Measurements from ENCODE around the gene TRAPPC1.

The TRAPPC1 gene

DNA sequence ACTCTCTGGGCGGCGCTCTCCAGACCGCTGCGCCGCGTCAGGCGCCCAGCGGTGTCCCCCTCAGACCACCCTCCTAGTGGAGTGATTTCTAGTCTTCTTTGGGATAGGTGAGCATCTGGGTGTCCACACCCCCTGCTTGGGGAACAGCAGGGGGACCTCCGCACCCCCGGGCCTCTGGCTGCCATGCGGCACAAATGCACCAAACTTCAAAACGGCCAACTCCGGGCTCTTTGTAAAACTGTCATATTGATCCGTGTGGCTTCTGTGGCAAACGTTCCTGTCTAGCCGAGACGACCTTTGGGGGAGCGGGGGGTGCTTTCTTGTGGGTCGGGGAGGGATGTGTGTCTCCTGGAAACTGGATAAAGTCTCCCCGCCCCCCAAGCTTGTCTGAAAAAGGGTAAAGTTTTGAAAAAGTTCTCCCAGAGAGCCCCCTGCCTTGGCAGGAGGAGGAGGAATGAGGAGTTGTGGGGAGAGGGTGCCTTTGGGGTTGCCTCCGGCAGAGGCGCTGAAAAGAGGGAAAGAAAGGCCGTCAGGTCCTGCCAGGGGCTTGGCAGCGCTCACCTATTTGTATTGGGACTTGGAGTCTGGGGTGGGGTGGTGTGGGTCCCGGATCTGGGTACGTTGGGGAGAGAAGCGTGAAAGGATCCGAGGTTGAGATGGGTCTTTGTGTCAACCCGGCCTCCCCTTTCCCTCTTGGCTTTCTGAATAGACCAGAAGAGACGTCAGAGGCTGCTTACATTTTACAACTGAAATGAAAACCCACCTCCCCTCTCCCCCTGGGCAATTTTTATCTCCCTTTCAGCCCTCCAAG lies 45.3 kb downstream of the TRAPPC1 start:
- H3K36me3 Mint-ChIP-seq (ENCODE audit: insufficient read depth) = peaks cover 35% of the 10 kb centered on the region
- DNase-seq = peak; percentile 33 to 61 (median 45)

DNA sequence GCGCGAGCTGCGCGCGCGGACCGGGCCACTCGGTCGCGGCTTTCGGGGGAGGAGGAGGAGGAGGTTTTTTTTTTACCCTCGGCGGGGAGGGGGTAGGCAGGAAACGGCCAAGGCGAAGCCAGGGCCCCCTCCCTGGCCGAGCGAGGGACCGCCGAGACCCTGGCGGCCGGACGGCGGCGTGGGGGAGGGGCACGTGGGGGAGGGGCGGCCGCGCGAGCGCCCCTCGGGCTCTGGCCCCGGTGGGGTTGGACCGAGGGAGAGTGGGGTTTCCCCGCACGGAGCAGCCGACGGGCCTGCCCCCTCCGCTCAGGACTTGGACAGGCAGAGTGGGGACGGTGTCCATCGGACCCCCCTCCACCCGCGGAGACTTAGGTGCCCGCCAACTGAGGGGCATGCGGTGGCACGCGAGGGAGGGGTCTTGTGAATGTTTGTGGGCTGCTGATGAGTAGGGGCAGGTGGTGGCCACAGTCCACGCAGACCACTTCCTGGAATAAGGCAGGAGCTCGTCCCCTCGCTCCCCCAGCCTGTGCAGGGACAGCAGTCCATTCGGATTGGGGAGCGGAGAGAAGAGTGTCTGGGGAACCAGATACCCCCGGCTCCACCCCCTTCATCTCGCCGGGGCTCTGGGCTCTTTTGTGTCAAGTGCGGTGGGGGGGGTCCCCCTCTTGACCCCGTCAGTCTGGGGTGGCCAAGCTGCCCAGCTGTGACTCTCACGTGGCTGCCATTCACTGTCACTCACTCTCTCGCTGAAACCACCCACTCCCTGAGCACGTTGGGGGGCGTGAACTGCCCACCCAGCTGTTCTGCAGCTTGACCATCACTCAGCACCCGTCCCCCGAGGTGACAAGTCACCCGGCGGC lies 46.1 kb downstream of the TRAPPC1 start:
- Mint-ChIP-seq H3K27ac (no peak overlapping the region), H3K27me3 (no peaks in the 10 kb centered on the region), H3K4me3 (no peak overlapping the region), H3K9me3 (no peaks in the 10 kb centered on the region), H3K36me3 (ENCODE audit: insufficient read depth) (peaks cover 26% of the 10 kb centered on the region), H3K4me1 (ENCODE audit: low read depth in 2 of 2) (peaks cover 5 to 8% of the 10 kb centered on the region in 2 donors)
- peak; percentile 31 to 47 (median 47) for DNase-seq
- ATAC-seq (replicated peaks) = peak; percentile 17

More for the DNA sequence above, 45.3 kb downstream of the TRAPPC1 start:
- ATAC-seq (replicated peaks) = peak; percentile 18
- Mint-ChIP-seq H3K27ac (no peak overlapping the region), H3K27me3 (no peaks in the 10 kb centered on the region), H3K4me3 (no peak overlapping the region), H3K4me1 (ENCODE audit: low read depth in 2 of 2) (peaks cover 8 to 10% of the 10 kb centered on the region in 2 donors), H3K9me3 (no peaks in the 10 kb centered on the region)

GRCh38 chr17:7884581-7885366 lies 47.0 kb downstream of the TRAPPC1 start:
- H3K4me1 Mint-ChIP-seq (ENCODE audit: low read depth in 2 of 2) = peaks cover 0 to 8% of the 10 kb centered on the region in 2 donors
- peak overlapping the region; percentile 57 to 65 for H3K4me3 Mint-ChIP-seq
- no peaks in the 10 kb centered on the region for H3K27me3 Mint-ChIP-seq
- H3K9me3 Mint-ChIP-seq = no peaks in the 10 kb centered on the region
- DNase-seq = peak; percentile 31 to 44 (median 35)
- peak overlapping the region; percentile 16 to 50 for H3K27ac Mint-ChIP-seq
- peaks cover 19% of the 10 kb centered on the region for H3K36me3 Mint-ChIP-seq (ENCODE audit: insufficient read depth)
- ATAC-seq (replicated peaks) = peak; percentile 7

DNA sequence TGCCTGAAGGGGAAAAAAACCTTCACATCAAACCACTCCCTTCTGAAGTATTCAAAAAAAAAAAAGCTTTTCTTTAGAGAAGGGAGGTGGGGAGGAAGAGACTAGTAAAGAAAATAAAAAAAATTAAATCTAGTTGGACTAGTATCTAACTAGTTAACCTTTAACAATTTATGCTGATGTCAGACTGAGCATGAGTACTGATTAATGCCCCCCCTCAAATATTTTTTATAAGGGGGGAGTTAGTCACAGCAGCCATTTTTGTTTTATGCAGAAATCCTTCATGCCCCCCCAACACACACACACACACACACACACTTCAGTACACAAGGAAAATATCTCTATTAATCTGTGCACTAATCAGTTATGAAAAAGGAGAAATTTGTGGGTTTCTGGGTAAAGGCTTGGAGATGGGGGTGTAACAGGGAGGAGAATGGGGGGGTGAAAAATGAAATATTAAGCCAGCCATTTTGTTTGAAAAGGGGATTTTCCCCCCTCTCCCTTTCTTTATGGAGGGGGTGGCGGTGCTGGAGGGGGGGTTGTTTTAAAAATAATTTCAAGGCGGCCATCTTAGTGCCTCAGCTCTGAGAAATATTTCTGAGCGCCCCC lies 47.9 kb downstream of the TRAPPC1 start:
- H3K36me3 Mint-ChIP-seq (ENCODE audit: insufficient read depth) = peaks cover 14% of the 10 kb centered on the region
- DNase-seq = peak in 2 of 3 experiments; percentile 18
- no peak for ATAC-seq (replicated peaks)
- H3K27me3 Mint-ChIP-seq = no peaks in the 10 kb centered on the region
- H3K27ac Mint-ChIP-seq = no peak overlapping the region
- H3K4me3 Mint-ChIP-seq = peak overlapping the region; percentile 57 to 65
- no peaks in the 10 kb centered on the region for H3K9me3 Mint-ChIP-seq
- H3K4me1 Mint-ChIP-seq (ENCODE audit: low read depth in 2 of 2) = peaks cover 0 to 8% of the 10 kb centered on the region in 2 donors

- no peaks in the 10 kb centered on the region for H3K27me3 Mint-ChIP-seq
- peaks cover 17% of the 10 kb centered on the region for H3K36me3 Mint-ChIP-seq (ENCODE audit: insufficient read depth)
- no peaks in the 10 kb centered on the region for H3K9me3 Mint-ChIP-seq
- no peak for ATAC-seq (replicated peaks)
- peaks cover 0 to 8% of the 10 kb centered on the region in 2 donors for H3K4me1 Mint-ChIP-seq (ENCODE audit: low read depth in 2 of 2)
- H3K27ac Mint-ChIP-seq = no peak overlapping the region
- DNase-seq = no peak
- H3K4me3 Mint-ChIP-seq = no peak overlapping the region
These were observed 49.1 kb downstream of the TRAPPC1 start for GRCh38 chr17:7882629-7883028.

GRCh38 chr17:7882068-7882467 lies 49.7 kb downstream of the TRAPPC1 start:
- DNase-seq = no peak
- H3K27me3 Mint-ChIP-seq = no peaks in the 10 kb centered on the region
- H3K4me3 Mint-ChIP-seq = no peak overlapping the region
- ATAC-seq (replicated peaks) = no peak
- peaks cover 0 to 8% of the 10 kb centered on the region in 2 donors for H3K4me1 Mint-ChIP-seq (ENCODE audit: low read depth in 2 of 2)
- no peak overlapping the region for H3K27ac Mint-ChIP-seq
- H3K9me3 Mint-ChIP-seq = no peaks in the 10 kb centered on the region
- H3K36me3 Mint-ChIP-seq (ENCODE audit: insufficient read depth) = peaks cover 17% of the 10 kb centered on the region

DNA sequence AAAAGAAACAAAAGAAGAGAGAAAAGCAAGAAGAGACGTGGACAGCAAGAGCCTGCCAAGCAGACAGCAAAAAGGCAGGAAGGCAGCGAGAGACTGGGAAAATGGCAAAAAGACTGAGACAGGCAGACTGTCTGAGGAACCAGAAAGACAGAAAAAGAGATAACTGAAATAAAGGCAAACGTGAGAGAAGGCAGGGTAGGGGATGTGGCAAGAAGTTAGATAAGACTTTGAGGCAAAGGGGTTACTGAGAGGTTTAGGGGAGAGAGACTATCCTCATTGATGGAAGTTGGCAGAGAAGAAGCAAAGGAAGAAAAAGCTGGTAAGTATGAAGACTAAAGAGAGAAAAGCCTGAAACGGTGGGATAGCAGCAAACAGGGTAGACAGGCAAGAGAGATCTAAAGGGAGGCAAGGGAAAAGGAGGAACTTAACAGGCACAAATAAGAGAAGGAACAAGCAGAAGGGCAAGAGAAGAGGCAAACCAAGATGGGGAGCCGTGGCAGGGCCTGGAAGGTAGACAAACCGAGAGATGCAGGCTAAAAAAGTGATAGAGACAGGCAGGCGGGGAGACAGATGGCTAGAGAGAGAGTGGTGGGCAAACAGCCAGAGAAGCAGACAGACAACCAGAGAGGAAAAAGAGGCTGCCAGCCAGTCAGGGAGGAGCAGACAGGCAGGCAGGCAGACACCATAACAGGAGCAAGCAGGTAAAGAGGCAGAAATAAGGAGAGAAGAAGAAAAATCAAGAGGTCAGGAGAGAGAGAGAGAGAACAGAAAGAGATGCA lies 50.3 kb downstream of the TRAPPC1 start:
- Mint-ChIP-seq H3K9me3 (no peaks in the 10 kb centered on the region), H3K4me1 (ENCODE audit: low read depth in 2 of 2) (peaks cover 3 to 6% of the 10 kb centered on the region in 2 donors)
- no peak for ATAC-seq (replicated peaks)

More for the DNA sequence above, 50.3 kb downstream of the TRAPPC1 start:
- no peaks in the 10 kb centered on the region for H3K27me3 Mint-ChIP-seq
- no peak overlapping the region for H3K4me3 Mint-ChIP-seq
- DNase-seq = no peak
- H3K36me3 Mint-ChIP-seq (ENCODE audit: insufficient read depth) = peaks cover 15% of the 10 kb centered on the region
- no peak overlapping the region for H3K27ac Mint-ChIP-seq
